GM18867 (cell line): ENCODE measurements around the gene GRIN3B.
"Not testable (repeated sequence)": the region's sequence is repeated elsewhere in the genome, so short reads cannot be mapped to it uniquely, and the experiment has no call there.

Experiments used
- ATAC-seq: cut with Tn5 transposase; IDR thresholded peaks from one replicate; pipeline ENCODE4 v1.9.1; 2021; ENCODE audit warnings: mild to moderate bottlenecking, moderate library complexity; ENCODE audit not compliant: unreplicated experiment

The GRIN3B gene

GRCh38 chr19:1017115-1017905 is 17.1 kb downstream of the GRIN3B start:
- ATAC-seq = no peak

- no peak for ATAC-seq
Observed at GRCh38 chr19:1017906-1018305, 17.7 kb downstream of the GRIN3B start.

DNA sequence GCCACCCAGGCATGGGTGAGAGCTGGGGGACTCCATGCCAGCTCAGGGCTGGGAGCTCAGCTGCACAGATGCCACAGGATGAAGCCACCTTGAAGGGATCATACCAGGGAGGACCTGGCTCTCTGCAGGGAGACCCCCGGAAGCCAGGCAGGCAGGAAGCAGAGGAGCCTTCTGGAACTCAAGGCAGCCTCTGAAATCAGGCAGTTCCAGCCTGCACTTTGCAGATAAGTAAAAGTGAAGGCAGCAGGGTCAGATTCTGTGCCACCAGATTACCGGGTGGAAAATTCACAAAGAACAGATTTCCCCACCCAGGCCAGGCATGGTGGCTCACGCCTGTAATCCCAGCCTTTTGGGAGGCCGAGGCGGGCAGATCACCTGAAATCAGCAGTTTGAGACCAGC is 18.2 kb downstream of the GRIN3B start:
- no peak for ATAC-seq

- ATAC-seq = no peak
Observed at GRCh38 chr19:1018932-1019615, 18.9 kb downstream of the GRIN3B start.

- no peak for ATAC-seq
Observed at GRCh38 chr19:1019616-1019961, 19.4 kb downstream of the GRIN3B start.

GRCh38 chr19:1019980-1020867 is 20.0 kb downstream of the GRIN3B start:
- ATAC-seq = peak; percentile 0

DNA sequence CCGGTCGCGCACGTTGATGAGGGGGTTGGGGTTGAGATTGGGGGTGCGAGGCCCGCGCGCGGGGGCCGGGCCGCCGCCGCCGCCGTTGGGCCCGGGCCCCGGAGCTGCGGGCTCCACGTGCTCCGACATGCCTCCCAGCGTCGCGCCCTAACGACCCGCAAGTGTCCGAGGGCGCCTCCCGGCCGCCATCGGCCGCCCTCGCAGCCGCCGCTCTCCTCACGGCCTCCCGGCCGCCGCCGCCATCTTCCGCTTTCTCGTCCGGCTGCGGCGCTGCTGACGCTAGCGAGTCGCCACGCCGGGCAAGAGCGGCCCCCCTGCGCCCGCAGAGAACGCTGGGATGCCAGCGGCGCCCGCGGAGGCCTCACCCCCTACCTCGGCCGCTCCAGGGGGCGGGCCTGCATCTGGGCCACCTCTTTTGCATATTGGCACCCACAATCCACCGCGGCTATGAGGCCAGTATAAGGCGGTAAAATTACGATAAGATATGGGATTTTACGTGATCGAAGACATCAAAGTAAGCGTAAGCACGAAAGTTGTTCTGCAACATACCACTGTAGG is 20.7 kb downstream of the GRIN3B start, which contains the start of gene TMEM259:
Gene TMEM259, minus strand, starts transcription at position 256 of the 558 bp plus-strand sequence. Its CDS starts 127 bp downstream, at position 129.
- peak; percentile 80 for ATAC-seq

GRCh38 chr19:1023883-1024188 is 23.6 kb downstream of the GRIN3B start:
- ATAC-seq = not testable (repeated sequence)

- ATAC-seq = not testable (repeated sequence)
Observed at GRCh38 chr19:1025080-1025479, 24.9 kb downstream of the GRIN3B start.

GRCh38 chr19:1025960-1026782 is 26.0 kb downstream of the GRIN3B start, which contains the start of gene CNN2:
Gene CNN2, plus strand, starts transcription at chr19:1026608. Its CDS starts 54 bp downstream, at chr19:1026662.
- ATAC-seq = peak; percentile 48

GRCh38 chr19:1026783-1027649 is 26.8 kb downstream of the GRIN3B start:
- ATAC-seq = peak; percentile 1

GRCh38 chr19:1027650-1028061 is 27.4 kb downstream of the GRIN3B start:
- no peak for ATAC-seq

DNA sequence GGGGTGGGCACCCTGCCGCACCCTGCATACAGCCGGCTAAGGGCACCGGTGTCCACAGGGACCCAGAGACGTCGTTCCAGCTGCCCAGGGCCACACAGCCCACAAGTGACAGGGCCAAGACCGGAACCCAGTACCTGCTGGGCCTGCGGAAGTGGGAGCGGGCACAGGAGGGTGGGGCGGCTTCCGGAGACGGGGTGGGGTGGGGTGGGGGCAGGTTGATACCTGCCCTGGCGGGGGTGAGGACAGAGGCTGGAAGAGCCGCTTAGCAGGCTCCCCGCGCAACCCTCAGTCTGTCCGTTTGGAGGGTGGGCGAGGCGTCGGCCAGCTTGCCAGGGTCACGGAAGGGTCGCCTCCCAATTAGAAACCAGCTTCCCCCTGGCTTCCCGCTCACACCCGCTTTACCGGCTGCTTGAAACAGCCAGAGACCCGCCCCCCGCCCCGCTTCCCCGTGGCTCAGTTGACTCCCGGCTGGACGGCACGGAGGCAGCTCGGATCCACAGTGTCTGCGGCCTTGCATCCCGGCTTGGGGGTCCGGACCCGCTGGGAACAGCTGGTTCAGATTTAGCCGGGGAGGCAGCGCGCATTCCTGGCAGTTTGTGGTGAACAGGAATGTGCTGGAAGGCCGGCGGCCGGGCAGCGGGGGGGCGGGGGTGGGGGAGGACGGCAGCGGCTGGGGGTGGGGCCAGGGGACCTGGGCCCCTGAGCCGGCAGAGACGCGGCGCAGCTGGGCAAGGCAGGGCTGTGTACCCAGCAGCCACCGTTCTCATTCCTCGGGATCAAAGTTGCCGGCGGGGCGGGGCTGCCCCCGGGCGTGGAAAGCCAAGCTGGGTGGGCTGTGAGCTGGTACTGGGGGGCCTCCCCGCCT is 28.1 kb downstream of the GRIN3B start:
- no peak for ATAC-seq

- ATAC-seq = no peak
Observed at GRCh38 chr19:1032264-1032867, 32.1 kb downstream of the GRIN3B start.

GRCh38 chr19:1035998-1036621 is 35.9 kb downstream of the GRIN3B start:
- ATAC-seq = no peak

DNA sequence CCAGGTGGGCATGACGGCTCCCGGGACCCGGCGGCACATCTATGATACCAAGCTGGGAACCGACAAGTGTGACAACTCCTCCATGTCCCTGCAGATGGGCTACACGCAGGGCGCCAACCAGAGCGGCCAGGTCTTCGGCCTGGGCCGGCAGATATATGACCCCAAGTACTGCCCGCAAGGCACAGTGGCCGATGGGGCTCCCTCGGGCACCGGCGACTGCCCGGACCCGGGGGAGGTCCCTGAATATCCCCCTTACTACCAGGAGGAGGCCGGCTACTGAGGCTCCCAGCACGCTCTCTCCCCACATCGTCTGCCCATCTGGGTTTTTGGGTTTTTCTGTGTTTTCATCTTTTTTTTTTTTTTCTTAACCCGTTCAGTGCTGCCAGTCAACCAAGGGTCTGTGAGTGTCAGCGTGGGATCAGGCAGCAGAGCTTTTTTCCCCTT is 37.4 kb downstream of the GRIN3B start:
- no peak for ATAC-seq

- no peak for ATAC-seq
Observed at GRCh38 chr19:1038978-1039645, 38.9 kb downstream of the GRIN3B start.
